ENCODE data around the gene PITPNC1. TPM values are rescaled to one million over a fixed set of nuclear protein-coding genes. Genes with fewer than 3 reads are reported as not detected.

Gene PITPNC1
- total and polyA plus RNA-seq, 2 donors (not counting 1 experiment from before 2014, with no cell fraction given), result 4.7 to 26.1 TPM

DNA sequence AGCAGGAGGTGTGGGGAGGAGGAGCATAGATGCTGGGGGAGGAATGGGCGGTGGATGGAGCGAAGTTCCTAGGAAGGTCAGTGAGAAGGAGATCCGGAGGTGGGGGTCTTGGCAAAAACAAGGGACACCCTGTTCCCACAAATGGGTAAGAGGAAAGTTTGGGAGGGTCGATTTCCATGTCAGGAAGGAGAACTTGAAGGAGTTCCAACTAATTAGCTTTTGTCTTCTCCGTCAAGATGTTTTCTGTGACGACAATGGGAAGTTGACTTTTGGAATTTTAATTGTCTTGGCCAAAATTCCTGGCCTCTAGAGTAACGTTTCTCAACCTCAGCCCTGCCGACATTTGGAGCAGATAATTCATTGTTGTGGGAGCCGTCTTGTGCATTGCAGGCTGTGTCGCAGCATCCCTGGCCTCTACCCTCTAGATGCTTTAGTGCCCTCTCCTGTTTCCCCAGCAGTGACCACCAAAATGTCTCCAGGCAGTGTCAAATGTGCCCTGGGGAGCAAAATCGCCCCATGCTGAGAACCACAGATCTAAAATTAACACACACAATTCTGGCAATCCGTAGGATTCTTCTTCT is 97.1 kb downstream of the PITPNC1 start:
- TF ChIP-seq, protein P1, sequence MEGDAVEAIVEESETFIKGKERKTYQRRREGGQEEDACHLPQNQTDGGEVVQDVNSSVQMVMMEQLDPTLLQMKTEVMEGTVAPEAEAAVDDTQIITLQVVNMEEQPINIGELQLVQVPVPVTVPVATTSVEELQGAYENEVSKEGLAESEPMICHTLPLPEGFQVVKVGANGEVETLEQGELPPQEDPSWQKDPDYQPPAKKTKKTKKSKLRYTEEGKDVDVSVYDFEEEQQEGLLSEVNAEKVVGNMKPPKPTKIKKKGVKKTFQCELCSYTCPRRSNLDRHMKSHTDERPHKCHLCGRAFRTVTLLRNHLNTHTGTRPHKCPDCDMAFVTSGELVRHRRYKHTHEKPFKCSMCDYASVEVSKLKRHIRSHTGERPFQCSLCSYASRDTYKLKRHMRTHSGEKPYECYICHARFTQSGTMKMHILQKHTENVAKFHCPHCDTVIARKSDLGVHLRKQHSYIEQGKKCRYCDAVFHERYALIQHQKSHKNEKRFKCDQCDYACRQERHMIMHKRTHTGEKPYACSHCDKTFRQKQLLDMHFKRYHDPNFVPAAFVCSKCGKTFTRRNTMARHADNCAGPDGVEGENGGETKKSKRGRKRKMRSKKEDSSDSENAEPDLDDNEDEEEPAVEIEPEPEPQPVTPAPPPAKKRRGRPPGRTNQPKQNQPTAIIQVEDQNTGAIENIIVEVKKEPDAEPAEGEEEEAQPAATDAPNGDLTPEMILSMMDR (IDR thresholded peaks at IDR 0.05), result no peak
- no peak for TF ChIP-seq EZH2 (IDR thresholded peaks at IDR 0.05; ENCODE audit: borderline replicate concordance, insufficient read depth, low read depth, low read length, poor library complexity, severe bottlenecking)
- peaks cover 12% of the 10 kb centered on the region for H3K4me1 Mint-ChIP-seq
- H3K4me2 ChIP-seq (replicated peaks; ENCODE audit: low read depth, low read length, poor library complexity, severe bottlenecking), result no peak overlapping the region
- POLR2A ChIA-PET, result no interaction called here
- WGBS (ENCODE audit: insufficient coverage), result 87% methylated on average over 12 of the region's 12 CpGs
- peaks cover 8% of the 10 kb centered on the region for H3K79me2 ChIP-seq (ENCODE audit: control insufficient read depth, insufficient read depth, low read length)
- no peaks in the 10 kb centered on the region for H3K36me3 ChIP-seq (replicated peaks in 1 of 2; ENCODE audit: control extremely low read depth in 1 of 2, control insufficient read depth in 1 of 2, extremely low read depth in 1 of 2, insufficient read depth in 2 of 2, low read length in 1 of 2)
- H3K27ac Mint-ChIP-seq, result no peak overlapping the region
- no peak for ATAC-seq (ENCODE audit: low read depth)
- H3K27me3 ChIP-seq (replicated peaks in 1 of 4; ENCODE audit: control extremely low read depth in 1 of 4, control insufficient read depth in 3 of 4, insufficient read depth in 4 of 4, low read length in 3 of 4), result no peaks in the 10 kb centered on the region
- H3K27ac ChIP-seq (ENCODE audit: low read length in 2 of 2), result no peak overlapping the region
- intact Hi-C loops (cut with micrococcal nuclease), result no loop called here
- peaks cover 0 to 8% of the 10 kb centered on the region in 2 donors for H3K4me1 ChIP-seq (ENCODE audit: control insufficient read depth in 2 of 2, insufficient read depth in 2 of 2, low read length in 2 of 2)
- DNase-seq, result no peak
- no peaks in the 10 kb centered on the region for H3K9me3 Mint-ChIP-seq (ENCODE audit: insufficient read depth)
- no peak overlapping the region for H3K4me3 Mint-ChIP-seq
- no peak overlapping the region for H3K9ac ChIP-seq (ENCODE audit: low read length)
- no peak overlapping the region for H3K4me3 ChIP-seq (ENCODE audit: control extremely low read depth in 1 of 5, extremely low read depth in 1 of 5, insufficient read depth in 1 of 5, low read depth in 2 of 5, low read length in 4 of 5)
- CTCF ChIA-PET, result interaction anchor here (1.5 to 8.8 kb wide), 8 partner anchors 10 to 216 kb away, joined by 4 to 178 read pairs (median 8); partner anchors contain the start of gene PITPNC1
- H2AFZ ChIP-seq (ENCODE audit: insufficient read depth, low read depth, low read length, poor library complexity, severe bottlenecking), result no peak overlapping the region
- no peaks in the 10 kb centered on the region for H3K27me3 Mint-ChIP-seq
- H3K9me3 ChIP-seq (ENCODE audit: control extremely low read depth in 1 of 3, control insufficient read depth in 2 of 3, insufficient read depth in 1 of 3, low read length in 2 of 3), result no peaks in the 10 kb centered on the region
- H4K20me1 ChIP-seq (ENCODE audit: control insufficient read depth, insufficient read depth, low read length, poor library complexity, severe bottlenecking), result no peaks in the 10 kb centered on the region
